HG03469 (cell line): Measurements from ENCODE around the gene TRNP1.

ENCODE experiments used
- ATAC-seq: cut with Tn5 transposase; IDR thresholded peaks from one replicate; pipeline ENCODE4 v1.9.1; 2021; ENCODE audit warnings: mild to moderate bottlenecking, moderate library complexity, moderate number of reproducible peaks; ENCODE audit not compliant: unreplicated experiment

The TRNP1 gene

GRCh38 chr1:27025718-27026117, 32.2 kb downstream of the TRNP1 start:
- no peak for ATAC-seq

GRCh38 chr1:27026621-27027574, 33.4 kb downstream of the TRNP1 start:
- no peak for ATAC-seq

GRCh38 chr1:27027575-27028250, 34.2 kb downstream of the TRNP1 start:
- ATAC-seq: no peak

GRCh38 chr1:27029517-27029916, 36.0 kb downstream of the TRNP1 start:
- ATAC-seq: no peak

GRCh38 chr1:27031235-27032118, 38.0 kb downstream of the TRNP1 start:
- no peak for ATAC-seq

GRCh38 chr1:27032119-27032461, 38.6 kb downstream of the TRNP1 start:
- no peak for ATAC-seq

- no peak for ATAC-seq
Observed at GRCh38 chr1:27033043-27033746, 39.7 kb downstream of the TRNP1 start.

- ATAC-seq: no peak
Observed at GRCh38 chr1:27035344-27035743, 41.9 kb downstream of the TRNP1 start.

GRCh38 chr1:27036718-27037117, 43.2 kb downstream of the TRNP1 start:
- ATAC-seq: no peak

- no peak for ATAC-seq
Observed at GRCh38 chr1:27037518-27037917, 44.0 kb downstream of the TRNP1 start.

GRCh38 chr1:27038020-27038419, 44.5 kb downstream of the TRNP1 start:
- no peak for ATAC-seq

- no peak for ATAC-seq
Observed at GRCh38 chr1:27042670-27043069, 49.2 kb downstream of the TRNP1 start.

GRCh38 chr1:27044613-27045151, 51.2 kb downstream of the TRNP1 start:
- ATAC-seq: no peak

- ATAC-seq: no peak
Observed at GRCh38 chr1:27045973-27046558, 52.6 kb downstream of the TRNP1 start.

GRCh38 chr1:27047914-27048313, 54.4 kb downstream of the TRNP1 start:
- ATAC-seq: no peak

- ATAC-seq: no peak
Observed at GRCh38 chr1:27049100-27049499, 55.6 kb downstream of the TRNP1 start.

- ATAC-seq: no peak
Observed at GRCh38 chr1:27049607-27050006, 56.1 kb downstream of the TRNP1 start.
